GM04503 (cell line): ENCODE measurements around the gene TWIST2.

Source experiments
- DNase-seq: peaks from one replicate; pipeline ENCODE4 v3.0.0-alpha.2; 2012; ENCODE audit warnings: low read depth

The TWIST2 gene

DNA sequence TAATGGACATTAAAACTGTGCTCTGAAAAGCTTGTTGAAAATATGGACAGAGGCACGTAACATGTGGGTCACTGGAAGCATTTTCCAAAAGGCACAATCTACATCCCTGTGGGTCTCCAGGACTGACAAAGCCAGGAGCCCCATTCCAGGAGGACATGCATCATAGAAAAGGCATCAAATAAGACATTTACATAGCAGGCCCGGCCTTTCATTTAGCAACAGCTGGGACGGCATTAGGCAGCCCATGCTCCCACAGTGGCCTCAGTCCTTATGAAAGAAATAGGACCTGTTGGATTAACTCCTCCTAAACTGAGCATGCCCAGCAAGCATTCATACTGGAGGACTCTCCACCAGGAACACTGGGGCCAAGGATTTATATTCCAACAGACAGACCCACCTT lies 72.2 kb downstream of the TWIST2 start:
- DNase-seq, result no peak

DNA sequence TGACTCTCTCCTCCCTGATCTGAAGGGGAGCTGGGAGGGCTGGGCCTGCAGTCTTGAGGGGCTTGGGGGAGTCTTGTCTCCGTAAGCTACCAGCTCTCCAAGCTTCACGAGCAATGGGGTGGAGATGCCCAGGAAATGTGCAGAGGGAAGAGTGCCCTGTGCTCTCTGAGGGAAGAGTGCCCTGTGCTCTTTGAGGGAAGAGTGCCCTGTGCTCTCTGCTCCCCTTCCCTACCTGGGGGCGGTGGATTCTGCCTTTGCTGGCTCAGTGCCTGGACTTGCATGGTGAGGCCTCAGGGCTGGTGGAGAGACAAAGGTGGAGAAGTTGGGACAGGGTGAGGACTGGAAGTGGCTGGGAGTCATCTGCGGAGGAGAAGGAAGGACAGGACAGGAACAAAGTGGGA lies 72.7 kb downstream of the TWIST2 start:
- DNase-seq, result no peak

DNA sequence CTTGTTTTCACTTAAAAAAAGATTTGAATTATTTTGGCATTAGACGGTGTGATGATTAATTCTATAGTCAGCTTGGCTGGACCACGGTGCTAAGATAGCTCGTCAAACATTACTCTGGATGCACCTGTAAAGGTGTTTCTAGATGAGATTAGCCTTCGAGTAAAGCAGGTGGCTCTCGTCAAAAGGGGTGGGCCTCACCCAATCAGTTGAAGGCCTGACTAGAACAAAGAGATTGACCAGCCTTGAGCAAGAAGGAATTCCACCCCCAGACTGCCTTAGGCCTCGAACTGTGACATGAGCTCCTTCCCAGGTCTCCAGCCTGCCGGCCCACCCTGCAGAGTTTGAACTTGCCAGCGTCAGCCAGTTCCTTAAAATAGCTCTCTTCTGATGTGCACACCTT lies 73.4 kb downstream of the TWIST2 start:
- no peak for DNase-seq

DNA sequence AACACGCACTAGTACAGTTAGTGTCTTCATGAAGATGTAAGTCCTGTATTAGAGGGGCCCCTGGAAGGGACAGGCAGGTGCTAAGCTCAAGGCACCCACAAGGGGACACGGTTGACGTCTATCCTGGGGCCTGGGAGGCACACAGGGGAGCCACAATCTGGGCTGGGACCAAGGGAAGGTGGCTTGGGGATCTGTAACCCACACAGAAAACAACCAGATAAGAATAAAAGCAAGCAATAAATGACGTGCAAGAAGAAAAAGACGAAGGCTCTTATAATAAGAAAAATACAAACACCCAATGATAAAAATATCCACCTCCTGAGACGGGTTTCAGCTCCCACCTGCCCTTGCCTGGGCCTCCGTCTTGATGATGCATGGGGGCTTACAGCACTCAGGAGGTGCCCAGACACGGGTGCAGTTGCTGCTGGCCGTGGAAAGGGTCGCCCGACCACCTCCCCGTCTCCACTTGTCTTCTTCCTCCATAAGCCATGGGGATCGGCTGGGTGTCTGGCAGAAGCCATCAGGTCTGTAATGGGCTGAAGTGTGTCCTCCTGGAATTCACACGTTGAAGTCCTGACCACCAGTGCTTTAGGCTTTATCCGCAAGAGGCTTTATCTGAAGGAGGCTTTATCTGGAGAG lies 73.9 kb downstream of the TWIST2 start:
- DNase-seq, result no peak

DNA sequence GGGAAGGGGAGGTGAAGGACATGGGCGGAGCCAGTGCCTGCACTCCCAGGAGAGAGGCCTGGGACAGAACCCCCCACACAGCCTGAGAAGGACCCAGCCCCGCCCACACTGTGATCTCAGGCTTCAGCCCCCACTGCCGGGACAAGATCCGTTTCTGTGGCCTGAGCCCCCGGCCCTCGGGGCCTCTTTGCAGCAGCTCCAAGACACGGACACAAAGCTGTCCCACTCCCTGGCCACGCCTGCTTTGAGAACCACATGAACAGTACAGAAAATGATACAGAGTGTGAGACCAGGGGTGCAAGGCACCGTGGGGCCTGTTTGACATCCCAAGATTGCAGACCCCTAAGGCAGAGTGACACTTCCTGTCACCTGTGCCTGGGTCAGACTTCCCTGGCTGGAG lies 74.5 kb downstream of the TWIST2 start:
- no peak for DNase-seq

DNA sequence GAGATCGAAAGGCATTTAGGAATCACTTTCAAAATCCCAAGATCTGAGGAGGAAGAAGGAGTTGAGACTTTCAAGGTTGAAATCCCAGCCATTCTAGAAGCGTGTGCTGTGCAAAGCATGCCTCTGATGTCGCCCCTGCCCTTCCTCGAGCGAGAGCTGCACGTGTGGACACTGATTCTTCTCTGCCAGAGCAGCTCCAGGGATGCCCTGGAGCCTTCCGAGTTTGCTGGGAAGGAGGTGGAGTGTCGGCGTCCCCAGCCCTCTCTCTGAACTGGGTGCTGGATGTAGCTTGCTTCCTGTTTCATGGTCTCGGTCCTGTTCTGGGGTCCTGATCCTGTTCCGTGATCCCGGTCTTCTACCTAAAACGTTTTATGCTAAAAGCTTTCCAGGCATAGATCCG lies 76.1 kb downstream of the TWIST2 start:
- DNase-seq, result no peak

DNA sequence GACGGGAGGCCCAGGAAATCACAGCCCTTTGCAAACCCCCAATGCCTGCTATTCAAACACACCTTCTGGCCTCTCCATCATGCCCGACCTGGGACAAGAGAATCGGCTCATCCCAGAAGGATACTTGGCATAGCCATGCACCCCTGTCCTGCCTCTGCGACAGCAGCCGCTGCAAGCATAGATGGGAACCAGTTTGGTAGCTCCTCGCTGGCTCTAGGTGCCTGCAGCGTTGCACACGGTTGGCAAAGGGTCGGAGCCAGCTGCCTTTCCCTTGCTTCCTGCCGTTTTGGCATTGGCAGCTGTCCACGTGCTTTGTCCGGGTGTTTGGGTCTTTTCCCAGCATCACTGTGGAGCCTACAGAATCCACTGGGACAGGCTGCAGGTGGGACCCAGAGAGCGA lies 76.9 kb downstream of the TWIST2 start:
- no peak for DNase-seq

DNA sequence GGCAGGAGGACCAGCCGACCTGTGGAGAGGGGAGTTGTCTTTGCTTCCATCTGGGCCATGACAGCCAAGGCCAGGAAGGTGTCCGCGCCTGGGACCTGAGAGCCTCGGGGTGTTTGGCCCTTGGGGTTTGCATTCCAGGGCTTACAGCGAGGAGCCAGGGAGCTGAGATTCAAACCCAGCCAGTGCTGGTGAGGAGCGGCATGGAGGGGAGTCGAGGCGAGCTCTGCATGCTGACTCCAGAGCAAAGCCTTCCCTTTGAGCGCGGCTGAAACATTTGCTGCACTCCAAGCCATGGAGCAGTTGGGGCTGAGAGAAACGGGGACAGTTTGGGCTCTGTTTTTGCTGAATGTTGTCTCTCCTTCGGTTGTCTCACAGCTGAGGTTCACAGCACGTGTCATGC lies 77.4 kb downstream of the TWIST2 start:
- no peak for DNase-seq

DNA sequence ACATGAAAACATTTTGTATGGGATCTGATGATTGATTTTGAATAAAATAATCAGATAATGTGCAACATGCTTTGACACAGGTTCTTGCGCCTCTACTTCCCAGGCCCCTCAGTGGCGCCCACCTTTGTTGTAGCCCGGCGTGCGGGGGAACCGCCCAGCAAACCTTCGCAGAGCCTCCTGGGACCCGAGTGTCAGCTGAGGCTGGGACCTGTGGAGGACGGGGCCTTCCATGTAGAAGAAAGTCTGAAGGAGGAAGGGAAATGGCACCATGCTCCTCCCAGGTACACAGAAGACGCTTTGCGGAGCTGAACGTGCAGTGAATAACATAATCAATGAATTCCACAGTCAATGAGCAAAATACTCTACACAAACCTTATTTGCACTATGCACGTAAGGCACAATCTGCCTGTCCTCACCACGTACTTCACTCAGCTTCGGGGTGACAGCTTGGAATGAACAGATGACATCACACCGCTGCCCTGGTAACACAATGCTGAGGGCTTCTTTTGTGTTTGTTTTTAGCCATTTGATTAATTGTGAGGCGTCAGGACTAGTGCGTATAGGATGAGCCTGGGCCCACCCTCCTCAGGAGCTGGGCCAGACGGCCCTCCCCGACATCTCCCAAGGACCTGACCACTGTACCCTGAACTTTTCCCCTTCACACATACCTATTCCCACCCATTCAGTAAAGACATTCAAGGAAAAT lies 78.1 kb downstream of the TWIST2 start:
- DNase-seq, result no peak

DNA sequence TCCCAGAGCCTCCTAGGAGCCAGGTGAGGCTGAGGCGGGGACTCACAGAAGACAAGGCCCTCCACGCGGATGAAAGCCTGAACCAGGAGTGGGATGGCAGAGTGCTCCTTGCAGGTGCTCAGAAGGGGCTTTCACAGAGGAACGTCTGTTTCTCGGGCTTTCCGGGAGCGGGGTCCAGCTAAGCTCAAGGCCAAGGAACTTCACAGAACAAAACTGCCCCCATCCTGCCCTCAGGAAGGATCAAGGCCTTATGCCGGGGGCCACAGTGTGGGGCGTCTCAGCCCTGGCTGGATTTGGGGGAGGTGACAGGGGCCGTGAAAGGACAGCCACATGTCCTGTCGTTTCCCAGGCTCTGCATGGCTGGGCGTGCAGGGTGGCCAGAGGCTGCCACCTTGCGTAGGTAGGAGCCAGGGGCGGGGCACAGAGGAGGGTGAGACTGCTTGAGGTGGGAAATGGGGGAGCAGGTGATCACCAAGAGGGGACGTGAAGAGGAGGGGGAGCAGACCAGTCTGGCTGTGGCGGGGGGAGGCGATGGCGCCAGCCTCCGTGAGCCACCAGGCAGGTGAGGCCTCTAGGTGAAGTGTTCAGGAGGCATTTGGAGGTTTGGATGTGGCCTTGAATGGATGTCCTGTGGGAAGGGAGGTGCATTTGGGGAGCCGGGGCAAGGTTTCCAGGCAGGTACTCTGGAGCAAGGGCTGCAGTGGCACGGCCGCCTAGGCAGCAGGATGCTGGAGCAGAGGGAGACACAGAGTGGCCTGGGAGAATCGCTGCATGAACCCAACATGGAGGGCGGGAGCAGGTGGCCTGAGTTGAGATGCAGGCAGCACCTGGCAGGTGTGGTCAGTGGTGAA lies 79.1 kb downstream of the TWIST2 start:
- DNase-seq, result no peak

DNA sequence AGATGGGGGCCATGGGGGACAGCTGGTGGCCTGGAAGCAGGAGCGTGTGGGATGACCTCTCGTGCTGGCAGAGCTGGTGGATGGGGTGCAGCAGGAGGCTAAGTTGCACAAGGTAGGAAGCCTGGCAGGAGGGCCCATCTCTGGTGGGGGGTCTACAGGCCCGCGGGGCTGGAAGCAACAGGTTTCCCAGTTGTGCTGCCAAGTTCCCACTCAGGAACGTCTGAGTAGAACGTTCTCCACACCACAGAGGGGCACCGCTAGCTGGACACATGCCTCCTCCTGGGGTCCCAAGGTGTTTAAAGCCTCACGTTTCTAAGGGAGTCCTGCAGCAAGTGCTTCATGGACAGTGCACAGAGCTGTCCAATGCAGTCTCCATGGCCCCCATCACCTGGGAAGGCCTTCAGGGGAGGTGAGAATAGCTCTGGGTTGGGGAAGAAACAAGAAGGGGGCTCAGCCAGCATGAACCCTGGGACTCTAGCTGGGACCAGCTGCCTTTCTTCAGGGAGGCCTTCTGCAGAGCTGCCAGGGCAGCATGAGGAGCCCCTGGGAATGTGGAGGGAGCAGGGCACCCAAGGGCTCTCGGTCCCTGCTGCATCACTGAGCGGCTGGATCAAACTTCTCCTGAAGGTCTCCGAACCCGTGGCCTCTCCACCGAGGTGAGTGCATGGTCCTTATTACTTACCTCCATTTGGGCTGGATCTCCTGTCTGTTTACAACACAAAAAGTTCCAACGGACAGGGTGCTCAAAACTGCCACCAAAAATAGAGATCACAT lies 80.0 kb downstream of the TWIST2 start:
- DNase-seq, result no peak

DNA sequence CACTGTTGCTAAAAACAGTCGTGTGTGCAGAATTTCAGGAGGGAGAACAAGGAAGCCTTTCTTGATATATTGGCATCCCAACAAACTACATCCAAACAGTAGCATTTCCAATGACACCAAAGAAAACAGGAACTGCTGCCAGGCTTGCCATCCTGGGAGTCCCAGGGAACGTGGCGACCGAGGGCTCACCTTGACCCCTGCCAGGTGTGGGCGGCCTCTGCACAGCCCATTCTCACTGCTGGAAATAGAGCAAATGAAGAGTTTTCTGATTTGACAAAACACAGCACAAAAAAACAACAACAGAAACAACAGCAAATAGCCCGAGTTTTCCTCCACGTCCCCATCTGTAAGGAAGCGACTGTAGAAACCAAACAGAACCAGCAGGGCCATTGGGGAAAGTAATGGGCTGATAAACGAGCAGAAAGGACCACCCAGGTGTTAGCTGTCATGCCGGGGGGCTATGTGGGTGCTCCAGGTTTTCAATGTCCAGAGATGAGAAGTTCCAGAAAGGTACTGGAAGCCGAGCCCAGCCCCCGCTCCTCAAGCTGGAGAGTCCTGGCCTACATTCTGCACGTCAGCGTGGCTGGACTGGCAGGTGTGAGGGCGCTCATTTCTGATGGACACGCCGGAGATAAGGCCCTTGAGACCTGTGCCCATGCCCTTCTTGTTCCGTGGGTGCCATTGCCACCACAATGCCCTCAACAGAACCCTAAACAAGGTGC lies 80.8 kb downstream of the TWIST2 start:
- no peak for DNase-seq

DNA sequence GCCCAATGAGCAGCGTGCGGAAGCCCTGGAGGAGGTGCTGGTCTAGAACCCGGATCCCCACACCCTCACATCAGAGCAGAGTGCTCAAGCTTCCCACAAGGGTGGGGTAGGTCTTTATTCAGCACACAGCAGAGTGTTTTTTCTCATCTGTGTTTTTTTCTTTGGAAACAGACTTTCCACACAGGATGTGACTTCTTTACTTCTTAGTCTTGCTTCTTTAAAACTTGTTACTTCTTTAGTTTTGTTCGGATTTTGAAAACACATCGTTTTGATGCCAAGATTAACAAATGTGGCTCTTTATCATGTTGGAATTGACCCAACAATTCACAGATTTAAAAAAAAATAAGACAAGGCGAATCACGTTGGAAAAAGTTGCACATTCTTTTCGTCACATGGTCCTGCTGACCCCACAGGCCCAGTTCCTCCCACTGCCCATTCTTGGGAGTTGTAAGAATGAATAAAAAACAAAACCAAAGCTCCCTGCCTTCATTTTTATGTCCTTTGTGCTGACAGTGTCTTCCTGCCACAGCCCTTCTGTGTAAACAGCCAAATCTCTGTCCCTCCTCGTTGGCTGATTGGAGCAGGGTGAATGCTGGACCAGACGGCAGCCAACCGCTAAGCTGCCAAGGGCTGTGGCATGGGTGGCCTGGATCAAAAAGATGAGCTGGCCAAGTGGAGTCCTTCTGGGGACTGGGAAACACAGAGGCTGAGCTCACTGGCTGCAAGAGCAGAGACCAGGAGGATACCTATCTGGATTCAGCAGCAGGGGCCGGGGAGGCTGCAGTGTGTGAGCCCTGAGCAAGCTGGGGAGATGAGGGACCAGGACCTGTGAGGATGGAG lies 81.6 kb downstream of the TWIST2 start:
- DNase-seq, result no peak

DNA sequence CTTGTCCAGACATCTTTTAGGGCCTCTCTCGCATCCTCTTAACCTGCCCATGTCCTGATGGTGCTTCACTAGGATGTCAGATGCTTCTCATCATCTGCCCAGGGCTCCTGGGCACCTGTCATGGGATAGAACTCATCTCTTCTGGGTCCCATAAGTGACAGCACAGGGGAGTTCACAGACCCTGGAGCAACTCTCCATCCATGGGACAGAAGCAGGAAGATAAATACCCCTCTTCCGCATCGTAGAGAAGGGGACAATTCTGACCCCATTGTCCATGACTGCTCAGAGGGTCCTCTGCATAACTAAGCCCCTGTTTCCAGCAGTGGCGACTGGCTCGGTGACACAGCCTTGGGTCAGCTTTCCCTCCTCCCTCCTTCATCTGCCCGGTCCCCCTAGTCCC lies 82.3 kb downstream of the TWIST2 start:
- no peak for DNase-seq

DNA sequence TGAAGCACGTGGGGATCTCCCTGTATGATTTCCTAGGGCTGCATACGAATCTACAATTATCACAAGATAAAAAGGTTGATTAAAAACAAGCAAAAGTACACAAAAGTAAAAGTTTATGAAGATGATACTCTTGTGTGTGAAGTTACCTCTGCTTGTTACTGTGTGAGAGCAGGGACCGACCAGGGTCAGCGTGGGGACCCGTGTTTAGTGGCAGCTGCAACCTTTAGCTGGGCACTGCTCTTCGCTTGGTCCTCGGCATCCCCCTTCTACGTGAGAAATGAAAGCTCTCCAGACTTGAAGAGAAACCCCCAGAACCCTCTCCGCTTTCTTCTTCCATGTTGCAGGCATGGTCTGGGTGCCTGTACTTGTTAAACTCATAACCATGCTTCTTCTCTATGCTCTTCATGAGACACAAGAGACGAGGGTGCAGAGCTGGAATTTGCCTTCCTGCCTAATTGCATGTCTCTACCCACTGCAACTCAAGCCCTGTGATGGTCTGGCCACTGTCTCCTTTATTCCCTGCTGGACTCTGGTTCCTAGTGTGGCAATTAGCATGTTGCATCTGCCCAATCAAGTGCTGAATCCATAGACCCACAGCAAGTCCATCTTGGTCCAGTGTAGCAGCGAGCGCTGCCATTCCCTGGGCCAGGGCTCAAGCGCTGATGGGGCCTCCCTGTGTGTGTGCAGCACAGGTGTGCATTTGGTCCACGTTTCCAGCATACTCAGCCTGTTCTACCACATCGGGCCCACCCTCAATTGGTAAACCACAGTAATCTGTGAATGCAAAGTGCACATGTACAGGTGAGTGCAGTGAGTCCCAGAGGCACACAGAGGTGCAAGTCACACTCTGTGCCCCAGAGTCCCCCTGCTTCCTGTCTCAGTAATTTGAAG lies 88.5 kb downstream of the TWIST2 start:
- no peak for DNase-seq

DNA sequence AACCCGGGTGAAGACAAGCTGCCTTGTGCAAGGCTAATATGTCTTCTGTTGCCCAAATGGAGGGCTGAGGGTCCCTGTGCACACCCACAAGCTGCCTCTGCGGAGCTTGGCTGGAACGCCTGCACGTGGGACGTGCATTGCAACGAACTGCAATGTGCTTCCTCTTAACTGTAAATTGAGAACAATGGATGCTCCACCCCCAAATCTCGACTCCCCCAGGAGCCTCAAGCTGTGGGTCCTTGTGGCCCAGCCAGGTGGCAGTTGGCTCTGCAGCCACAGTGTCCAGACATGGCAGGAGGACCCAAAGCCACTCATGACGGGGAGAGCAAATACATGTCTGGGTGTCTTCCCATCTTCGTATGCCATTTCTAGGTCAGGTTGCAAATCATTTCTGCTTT lies 90.1 kb downstream of the TWIST2 start:
- DNase-seq, result no peak

DNA sequence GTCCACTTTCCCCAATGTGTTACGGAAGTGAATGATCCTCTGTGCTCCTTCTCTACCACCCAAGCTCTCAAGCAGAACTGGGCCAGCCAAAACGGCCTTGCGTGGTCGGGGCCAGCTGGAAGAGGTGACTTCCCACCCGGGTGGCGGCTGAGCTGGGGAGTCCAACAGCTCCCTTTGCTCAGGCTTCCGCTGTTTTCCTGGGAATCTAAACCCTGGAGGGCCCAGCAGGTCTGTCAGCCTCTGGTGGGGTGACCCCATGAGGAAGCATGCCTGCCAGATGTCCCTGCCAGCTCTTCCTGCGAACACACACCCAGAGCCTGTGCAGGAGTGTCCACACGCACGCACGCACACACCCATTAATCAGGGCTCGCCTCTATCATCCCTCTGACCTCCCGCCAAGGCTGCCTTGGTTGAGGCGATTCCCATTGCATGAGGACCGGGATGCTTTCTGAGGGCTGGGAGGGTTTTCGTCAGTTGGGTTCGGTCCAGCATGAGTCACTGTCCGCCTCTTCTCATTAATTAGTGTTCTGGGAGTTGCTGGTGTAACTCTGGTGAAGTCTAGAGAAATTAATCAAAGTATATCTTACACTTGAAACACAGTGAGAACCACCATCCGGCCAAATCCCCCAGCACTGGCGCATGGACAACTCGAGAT lies 90.6 kb downstream of the TWIST2 start:
- peak; percentile 100 for DNase-seq

DNA sequence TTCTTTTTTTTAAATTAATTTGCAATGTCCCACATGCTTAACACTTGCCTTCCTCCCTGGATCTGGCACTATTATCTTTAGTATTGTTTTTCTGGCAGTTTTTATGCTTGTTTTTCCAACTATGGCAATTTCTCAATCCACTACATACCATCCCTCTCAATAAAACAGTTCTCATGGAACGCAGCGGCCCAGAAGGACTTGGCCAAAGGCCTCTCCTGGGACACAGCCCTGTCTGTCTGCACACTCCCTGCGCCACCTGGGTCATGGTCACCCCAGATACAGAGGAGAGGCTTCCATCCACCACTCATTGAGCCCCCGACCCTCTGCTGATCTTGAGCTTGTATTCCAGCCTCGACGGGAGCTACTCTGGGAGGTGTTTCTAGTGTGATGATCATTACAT lies 91.2 kb downstream of the TWIST2 start:
- DNase-seq, result no peak
